Neuron (in vitro differentiated cells): Measurements from ENCODE around the gene SCRN3.

Experiments
- H2AFZ ChIP-seq: one replicate; pipeline ENCODE4 v1.6.1; 2013; ENCODE audit warnings: low read depth, mild to moderate bottlenecking, inconsistent platforms, low read length, moderate library complexity
- H3K27me3 ChIP-seq: one replicate; pipeline ENCODE4 v1.6.1; 2013; ENCODE audit warnings: low read length; ENCODE audit not compliant: insufficient read depth
- H3K36me3 ChIP-seq: one replicate; pipeline ENCODE4 v1.6.1; 2013; ENCODE audit warnings: low read length; ENCODE audit not compliant: insufficient read depth
- H3K4me1 ChIP-seq: one replicate; pipeline ENCODE4 v1.6.1; 2013; ENCODE audit warnings: low read length; ENCODE audit not compliant: insufficient read depth
- H3K4me3 ChIP-seq: 2 replicates; pipeline ENCODE4 v1.5.1; 2013; ENCODE audit warnings: mild to moderate bottlenecking, low read length, moderate library complexity
- H3K9me3 ChIP-seq: one replicate; pipeline ENCODE4 v1.6.1; 2013; ENCODE audit warnings: low read length

SCRN3 gene

GRCh38 chr2:174430066-174430465 lies 34.5 kb downstream of the SCRN3 start:
- Histone ChIP-seq H3K4me3 (no peak overlapping the region), H3K36me3 (peaks cover 41% of the 10 kb centered on the region), H3K4me1 (no peaks in the 10 kb centered on the region), H2AFZ (no peak overlapping the region), H3K9me3 (peaks cover 7% of the 10 kb centered on the region), H3K27me3 (no peaks in the 10 kb centered on the region)

- no peak overlapping the region for H2AFZ ChIP-seq
- H3K9me3 ChIP-seq = peaks cover 7% of the 10 kb centered on the region
- H3K4me1 ChIP-seq = no peaks in the 10 kb centered on the region
- no peaks in the 10 kb centered on the region for H3K27me3 ChIP-seq
- no peak overlapping the region for H3K4me3 ChIP-seq
- H3K36me3 ChIP-seq = peaks cover 34% of the 10 kb centered on the region
Measured at GRCh38 chr2:174431902-174432301, 36.4 kb downstream of the SCRN3 start.

- Histone ChIP-seq H3K4me1 (no peaks in the 10 kb centered on the region), H2AFZ (no peak overlapping the region), H3K36me3 (peaks cover 7% of the 10 kb centered on the region), H3K27me3 (no peaks in the 10 kb centered on the region), H3K9me3 (no peaks in the 10 kb centered on the region), H3K4me3 (no peak overlapping the region)
Measured at GRCh38 chr2:174436351-174436750, 40.8 kb downstream of the SCRN3 start.

DNA sequence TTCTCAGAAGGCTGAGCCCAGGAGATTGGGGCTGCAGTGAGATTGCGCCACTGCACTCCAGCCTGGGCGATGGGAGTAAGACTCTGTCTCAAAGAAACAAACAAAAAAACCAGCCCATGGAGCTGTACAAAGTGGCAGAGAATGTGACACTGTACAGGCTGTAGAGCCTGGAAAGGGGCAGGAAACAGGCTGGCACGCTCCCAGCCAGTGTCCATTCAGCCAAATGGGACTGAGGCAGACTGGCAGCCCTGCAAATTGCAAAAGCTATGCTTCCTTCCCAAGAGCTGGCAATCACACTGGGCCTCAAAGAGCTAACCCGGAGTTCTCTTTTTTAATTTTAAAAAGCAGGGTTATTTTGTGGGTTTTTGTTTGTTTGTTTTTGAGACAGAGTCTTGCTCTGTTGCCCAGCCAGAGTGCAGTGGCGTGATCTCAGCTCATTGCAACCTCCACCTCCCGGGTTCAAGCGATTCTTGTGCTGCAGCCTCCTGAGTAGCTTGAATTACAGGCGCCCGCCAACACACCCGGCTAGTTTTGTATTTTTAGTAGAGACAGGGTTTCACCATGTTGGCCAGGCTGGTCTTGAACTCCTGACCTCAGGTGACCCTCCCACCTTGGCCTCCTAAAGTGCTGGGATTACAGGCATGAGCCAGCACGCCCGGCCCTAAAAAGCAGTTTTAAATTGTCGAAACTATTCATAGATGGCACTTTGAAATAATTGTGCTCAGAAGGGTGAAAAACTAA lies 42.8 kb downstream of the SCRN3 start:
- no peak overlapping the region for H3K4me3 ChIP-seq
- H3K4me1 ChIP-seq = no peaks in the 10 kb centered on the region
- H3K36me3 ChIP-seq = peaks cover 3% of the 10 kb centered on the region
- H3K27me3 ChIP-seq = no peaks in the 10 kb centered on the region
- no peak overlapping the region for H2AFZ ChIP-seq
- H3K9me3 ChIP-seq = no peaks in the 10 kb centered on the region

DNA sequence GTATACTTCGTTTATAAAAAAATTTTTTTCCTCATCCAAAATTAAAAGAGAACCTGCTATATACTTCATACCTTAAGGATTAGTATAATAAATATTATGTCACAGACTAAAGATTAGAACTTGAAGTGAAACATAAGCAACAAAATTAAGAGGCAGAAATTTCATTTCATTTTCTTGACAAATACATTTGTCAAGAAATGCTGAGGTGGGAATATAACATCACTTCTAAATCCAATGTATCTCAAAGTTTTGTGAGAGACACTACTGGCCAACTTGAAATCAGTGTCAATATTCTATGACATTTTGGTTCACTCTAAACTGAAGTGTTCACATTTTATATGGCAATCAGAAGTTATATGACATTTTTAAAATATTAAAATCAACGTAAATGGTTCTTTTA lies 43.8 kb downstream of the SCRN3 start:
- Histone ChIP-seq H3K36me3 (no peaks in the 10 kb centered on the region), H3K4me3 (no peak overlapping the region), H3K4me1 (no peaks in the 10 kb centered on the region), H2AFZ (no peak overlapping the region), H3K27me3 (no peaks in the 10 kb centered on the region), H3K9me3 (no peaks in the 10 kb centered on the region)

- Histone ChIP-seq H3K4me3 (no peak overlapping the region), H3K36me3 (no peaks in the 10 kb centered on the region), H3K4me1 (no peaks in the 10 kb centered on the region), H3K27me3 (no peaks in the 10 kb centered on the region), H2AFZ (no peak overlapping the region), H3K9me3 (no peaks in the 10 kb centered on the region)
Measured at GRCh38 chr2:174439950-174440349, 44.4 kb downstream of the SCRN3 start.

- no peaks in the 10 kb centered on the region for H3K4me1 ChIP-seq
- H3K9me3 ChIP-seq = no peaks in the 10 kb centered on the region
- no peaks in the 10 kb centered on the region for H3K36me3 ChIP-seq
- no peaks in the 10 kb centered on the region for H3K27me3 ChIP-seq
- H2AFZ ChIP-seq = no peak overlapping the region
- H3K4me3 ChIP-seq = no peak overlapping the region
Measured at GRCh38 chr2:174442546-174443510, 47.3 kb downstream of the SCRN3 start.

DNA sequence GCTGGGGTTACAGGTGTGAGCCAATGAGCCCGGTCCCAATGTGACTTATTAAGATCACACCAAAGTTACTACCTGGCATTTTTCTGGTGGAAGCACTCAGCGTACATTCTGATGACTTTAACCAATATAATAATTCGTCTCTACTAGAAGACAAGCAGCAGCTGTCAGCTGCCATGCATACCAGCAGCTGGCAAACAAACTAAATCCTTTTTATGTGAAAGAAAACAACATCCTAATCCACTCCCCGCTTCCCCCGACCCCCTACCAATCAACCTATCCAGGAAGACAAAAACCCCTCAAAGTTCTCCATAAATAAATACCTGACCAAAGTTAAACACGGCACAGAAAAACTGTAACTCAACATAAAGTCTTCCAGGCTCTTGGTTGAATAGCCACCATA lies 49.2 kb downstream of the SCRN3 start:
- H3K27me3 ChIP-seq = no peaks in the 10 kb centered on the region
- no peaks in the 10 kb centered on the region for H3K9me3 ChIP-seq
- H2AFZ ChIP-seq = no peak overlapping the region
- H3K4me3 ChIP-seq = no peak overlapping the region
- no peaks in the 10 kb centered on the region for H3K4me1 ChIP-seq
- no peaks in the 10 kb centered on the region for H3K36me3 ChIP-seq

DNA sequence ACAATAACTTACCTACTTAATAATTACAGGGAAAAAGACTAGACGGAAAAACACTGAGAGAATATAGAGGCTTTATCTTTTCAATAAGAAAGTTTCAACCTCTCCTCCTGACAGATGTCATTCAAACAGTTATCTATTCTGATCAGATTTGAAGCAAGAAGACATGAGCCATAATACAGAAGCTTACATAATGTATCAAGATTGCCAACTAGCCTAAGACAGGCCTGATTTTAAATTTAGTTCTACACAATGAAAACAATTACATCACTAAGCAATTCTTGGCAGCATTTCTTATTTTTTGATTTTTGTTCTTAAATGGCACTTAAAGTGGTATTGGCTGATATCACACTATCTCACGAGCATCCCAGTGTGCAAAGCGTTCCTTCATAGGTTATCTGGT lies 49.7 kb downstream of the SCRN3 start:
- Histone ChIP-seq H2AFZ (no peak overlapping the region), H3K4me3 (no peak overlapping the region), H3K27me3 (no peaks in the 10 kb centered on the region), H3K36me3 (no peaks in the 10 kb centered on the region), H3K9me3 (no peaks in the 10 kb centered on the region), H3K4me1 (no peaks in the 10 kb centered on the region)

DNA sequence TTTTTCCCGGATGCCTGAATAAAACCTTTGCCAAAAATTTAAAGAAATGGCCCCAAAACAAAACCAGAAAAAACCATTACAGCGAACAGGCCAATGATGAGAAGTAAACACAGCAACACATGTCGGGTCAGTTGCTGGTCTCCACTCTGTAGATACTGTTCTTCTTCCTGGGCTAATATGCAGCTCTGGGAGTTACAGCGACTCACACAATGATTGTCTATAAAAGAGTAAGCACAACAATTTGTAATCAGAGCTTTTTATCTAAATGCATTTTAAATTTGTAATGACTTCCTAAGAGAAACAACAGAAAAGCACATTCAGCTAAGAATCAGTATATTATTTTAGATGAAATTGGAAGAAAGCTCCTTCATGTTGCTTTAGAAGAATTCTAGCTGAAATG lies 51.0 kb downstream of the SCRN3 start:
- H2AFZ ChIP-seq = no peak overlapping the region

DNA sequence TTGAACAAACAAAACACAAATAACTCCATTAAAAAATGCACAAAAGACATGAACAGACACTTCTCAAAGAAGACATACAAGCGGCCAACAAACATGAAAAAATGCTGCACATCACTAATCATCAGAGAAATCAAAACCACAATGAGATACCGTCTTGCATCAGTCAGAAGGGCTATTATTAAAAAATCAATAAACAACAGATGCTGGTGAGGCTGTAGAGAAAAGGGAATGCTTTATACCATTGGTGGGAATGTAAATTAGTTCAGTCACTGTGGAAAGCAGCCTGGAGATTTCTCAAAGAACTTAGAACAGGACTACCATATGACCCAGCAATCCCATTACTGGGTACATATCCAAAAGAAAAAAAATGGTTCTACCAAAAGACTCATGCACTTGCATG lies 53.5 kb downstream of the SCRN3 start:
- Histone ChIP-seq H2AFZ (no peak overlapping the region), H3K4me1 (no peaks in the 10 kb centered on the region), H3K4me3 (no peak overlapping the region), H3K36me3 (no peaks in the 10 kb centered on the region), H3K27me3 (no peaks in the 10 kb centered on the region), H3K9me3 (no peaks in the 10 kb centered on the region)

More for the DNA sequence above, 51.0 kb downstream of the SCRN3 start:
- no peaks in the 10 kb centered on the region for H3K4me1 ChIP-seq
- no peak overlapping the region for H3K4me3 ChIP-seq
- H3K27me3 ChIP-seq = no peaks in the 10 kb centered on the region
- no peaks in the 10 kb centered on the region for H3K9me3 ChIP-seq
- no peaks in the 10 kb centered on the region for H3K36me3 ChIP-seq

DNA sequence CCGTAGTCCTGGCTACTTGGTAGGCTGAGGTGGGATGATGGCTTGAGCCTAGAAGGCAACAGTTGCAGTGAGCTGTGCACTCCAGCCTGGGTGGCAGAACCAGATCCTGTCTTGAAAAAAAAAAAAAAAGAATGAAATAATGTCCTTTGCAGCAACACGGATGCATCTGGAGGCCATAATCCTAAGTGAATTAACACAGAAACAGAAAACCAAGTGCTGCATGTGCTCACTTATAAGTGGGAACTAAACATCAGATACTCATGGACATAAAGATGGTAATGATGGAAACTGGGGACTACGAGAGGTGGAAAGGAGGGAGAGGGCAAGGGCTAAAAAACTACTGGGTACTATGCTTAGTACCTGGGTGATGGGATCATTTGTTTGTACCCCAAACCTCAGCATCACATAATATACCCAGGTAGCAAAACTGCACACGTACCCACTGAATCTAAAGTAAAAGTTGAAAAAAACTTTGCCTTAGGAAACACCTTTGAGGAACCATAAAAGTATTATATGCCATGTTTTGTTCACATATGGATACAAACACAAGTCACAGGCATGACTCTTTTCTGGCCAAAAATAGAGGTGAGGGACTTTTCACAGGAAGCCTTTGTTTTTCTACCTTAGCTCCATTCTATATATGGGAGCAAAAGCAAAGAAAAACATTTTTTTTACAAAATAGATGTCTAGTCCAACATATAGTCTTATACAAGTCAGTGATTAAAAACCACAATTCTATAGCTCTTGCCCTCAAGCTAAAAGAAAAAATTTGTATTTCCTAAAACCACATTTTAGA lies 54.7 kb downstream of the SCRN3 start:
- no peaks in the 10 kb centered on the region for H3K9me3 ChIP-seq
- H2AFZ ChIP-seq = no peak overlapping the region
- H3K36me3 ChIP-seq = no peaks in the 10 kb centered on the region
- no peaks in the 10 kb centered on the region for H3K27me3 ChIP-seq
- H3K4me1 ChIP-seq = no peaks in the 10 kb centered on the region
- H3K4me3 ChIP-seq = no peak overlapping the region

DNA sequence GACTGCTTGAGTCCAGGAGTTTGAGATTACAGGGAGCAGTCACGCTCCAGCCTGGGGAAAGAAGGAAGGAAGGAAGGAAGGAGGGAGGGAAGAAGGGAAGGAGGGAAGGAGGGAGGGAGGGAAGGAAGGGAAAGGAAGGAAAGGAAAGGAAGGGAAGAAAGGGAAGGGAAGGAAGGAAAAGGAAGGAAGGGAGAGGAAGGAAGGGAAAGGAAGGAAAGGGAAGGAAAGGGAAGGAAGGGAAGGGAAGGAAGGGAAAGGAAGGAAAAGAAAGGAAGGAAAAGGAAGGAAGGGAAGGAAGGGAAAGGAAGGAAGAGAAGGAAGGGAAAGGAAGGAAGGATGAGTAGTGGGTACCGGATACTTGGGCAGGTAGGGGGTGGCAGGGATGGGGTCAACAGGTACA lies 59.0 kb downstream of the SCRN3 start:
- no peak overlapping the region for H2AFZ ChIP-seq
- no peaks in the 10 kb centered on the region for H3K4me1 ChIP-seq
- H3K27me3 ChIP-seq = no peaks in the 10 kb centered on the region
- H3K4me3 ChIP-seq = no peak overlapping the region
- no peaks in the 10 kb centered on the region for H3K36me3 ChIP-seq
- no peaks in the 10 kb centered on the region for H3K9me3 ChIP-seq
